GM18907 (cell line): ENCODE measurements around the gene GABARAPL2.

ENCODE experiments used
- ATAC-seq: cut with Tn5 transposase; IDR thresholded peaks from one replicate; pipeline ENCODE4 v1.9.1; 2021; ENCODE audit warnings: mild to moderate bottlenecking, moderate library complexity; ENCODE audit not compliant: unreplicated experiment

Gene GABARAPL2

DNA sequence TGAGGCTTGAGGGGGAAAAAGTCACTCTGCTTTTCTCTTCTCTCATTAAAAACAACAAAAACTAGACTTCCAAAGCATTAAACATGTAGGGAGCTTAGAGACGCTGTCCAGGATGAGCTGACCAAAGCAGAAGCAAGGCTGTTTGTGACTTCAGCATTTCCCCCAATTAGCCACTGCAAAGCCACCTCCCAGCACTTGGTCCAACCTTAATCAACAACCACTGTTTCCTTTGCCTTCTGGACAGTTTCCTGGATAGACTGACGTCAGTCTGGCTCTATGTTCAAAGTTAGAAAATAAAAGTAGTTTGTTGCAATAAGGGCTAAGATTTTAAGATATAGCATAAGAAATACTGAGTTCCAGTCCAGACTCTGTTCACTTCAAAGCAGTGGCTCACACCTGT, 13.2 kb upstream of the GABARAPL2 start:
- no peak for ATAC-seq

DNA sequence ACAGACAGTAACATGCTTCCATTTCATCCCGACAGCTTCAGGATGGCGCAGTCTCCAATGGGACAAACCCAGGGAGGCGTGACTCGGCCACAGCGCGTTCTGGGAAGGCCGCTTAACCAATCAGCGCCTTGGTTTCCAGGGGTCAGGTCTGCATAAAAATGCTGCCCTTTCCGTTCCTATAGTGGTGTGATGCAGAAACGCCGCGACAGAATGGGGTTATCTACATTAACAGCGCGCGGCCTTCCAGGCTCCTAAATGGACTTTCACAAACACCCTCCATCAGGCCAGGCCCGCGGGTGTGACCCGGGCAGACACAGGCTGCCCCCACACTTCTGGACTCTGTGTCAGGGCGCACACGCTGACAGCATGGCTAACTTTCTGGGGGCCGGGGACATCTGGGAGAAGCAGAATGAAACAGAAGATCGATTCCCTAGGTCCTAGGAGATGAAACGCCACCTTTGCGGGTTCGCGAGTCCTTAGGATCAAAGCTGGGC, 10.9 kb upstream of the GABARAPL2 start:
- peak; percentile 34 for ATAC-seq

GRCh38 chr16:75555707-75556430, 10.3 kb upstream of the GABARAPL2 start, which contains the start of gene TMEM231:
Gene TMEM231 (minus strand): TSS chr16:75556252. CDS start chr16:75556209, 43 bp downstream.
- peak; percentile 98 for ATAC-seq

GRCh38 chr16:75556431-75556950, 9.7 kb upstream of the GABARAPL2 start:
- ATAC-seq: no peak

GRCh38 chr16:75558846-75559401, 7.3 kb upstream of the GABARAPL2 start:
- no peak for ATAC-seq

- ATAC-seq: no peak
These were observed 6.4 kb upstream of the GABARAPL2 start for GRCh38 chr16:75559564-75560372.

GRCh38 chr16:75565640-75566039, 539 bp upstream of the GABARAPL2 start:
- ATAC-seq: peak; percentile 16

- peak; percentile 9 for ATAC-seq
These were observed 628 bp downstream of the GABARAPL2 start for GRCh38 chr16:75566758-75567255.

- ATAC-seq: no peak
These were observed 1.7 kb downstream of the GABARAPL2 start for GRCh38 chr16:75567911-75568310.

GRCh38 chr16:75570396-75571065, 4.4 kb downstream of the GABARAPL2 start:
- ATAC-seq: no peak

- ATAC-seq: no peak
These were observed 6.8 kb downstream of the GABARAPL2 start for GRCh38 chr16:75572864-75573542.

GRCh38 chr16:75573955-75574354, 7.8 kb downstream of the GABARAPL2 start:
- ATAC-seq: no peak

GRCh38 chr16:75575958-75576357, 9.8 kb downstream of the GABARAPL2 start:
- ATAC-seq: no peak

- ATAC-seq: peak; percentile 50
These were observed 10.2 kb downstream of the GABARAPL2 start for GRCh38 chr16:75576384-75576811.

DNA sequence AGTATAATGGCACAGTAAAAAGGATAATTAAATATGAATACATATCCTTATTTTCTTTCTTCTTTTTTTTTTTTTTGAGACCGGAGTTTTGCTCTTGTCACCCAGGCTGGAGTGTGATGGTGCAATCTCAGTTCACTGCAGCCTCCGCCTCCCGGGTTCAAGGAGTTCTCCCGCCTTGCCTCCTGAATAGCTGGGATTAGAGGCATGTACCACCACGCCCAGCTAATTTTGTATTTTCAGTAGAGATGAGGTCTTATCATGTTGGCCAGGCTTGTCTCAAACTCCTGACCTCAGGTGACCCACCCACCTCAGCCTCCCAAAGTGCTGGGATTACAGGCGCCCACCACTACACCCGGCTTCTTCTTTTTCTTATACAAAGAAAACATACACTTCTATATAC, 12.0 kb downstream of the GABARAPL2 start:
- no peak for ATAC-seq

GRCh38 chr16:75578725-75579124, 12.5 kb downstream of the GABARAPL2 start:
- no peak for ATAC-seq

DNA sequence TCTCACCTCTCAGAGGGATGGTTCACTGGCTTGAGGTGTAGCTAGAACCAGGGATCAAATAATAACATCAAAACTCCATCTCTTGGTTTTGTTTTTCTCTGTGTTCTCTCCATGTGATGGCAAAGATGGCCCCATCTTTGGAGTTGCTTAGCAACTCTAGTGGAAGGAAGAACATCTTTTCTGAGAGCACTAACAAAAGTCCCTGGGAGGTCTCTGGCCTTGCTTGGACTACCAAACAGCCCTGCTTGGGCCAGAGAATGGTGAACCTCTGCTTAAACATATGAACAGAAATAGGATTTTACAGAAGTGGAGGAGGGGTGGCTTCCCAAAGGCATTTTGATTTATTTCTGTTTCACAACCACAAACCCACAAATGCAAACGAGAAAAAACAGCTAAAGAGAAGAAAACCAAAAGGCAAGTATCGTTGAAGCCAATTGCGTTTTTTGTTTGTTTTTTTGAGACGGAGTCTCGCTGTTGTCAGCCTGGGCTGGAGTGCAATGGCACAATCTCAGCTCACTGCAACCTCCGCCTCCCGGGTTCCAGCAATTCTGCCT, 13.2 kb downstream of the GABARAPL2 start:
- no peak for ATAC-seq

DNA sequence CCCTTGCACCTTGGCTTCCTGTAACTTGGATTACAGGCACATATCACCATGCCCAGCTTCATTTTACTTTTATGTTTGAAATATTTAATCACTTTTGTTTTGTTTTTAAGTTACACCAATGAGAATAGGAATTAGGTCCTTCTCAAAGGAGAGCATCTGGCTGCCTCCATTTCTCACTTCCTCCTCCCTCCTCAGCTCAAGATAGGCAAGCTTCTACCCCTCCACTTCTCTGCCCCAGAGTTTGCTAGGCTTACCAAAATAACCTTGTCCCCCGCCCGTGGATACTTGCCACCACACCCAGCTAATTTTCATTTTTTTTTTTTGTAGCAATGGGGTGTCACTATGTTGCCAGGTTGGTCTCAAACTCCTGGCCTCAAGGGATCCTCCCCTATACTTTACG, 17.9 kb downstream of the GABARAPL2 start:
- ATAC-seq: peak; percentile 63

DNA sequence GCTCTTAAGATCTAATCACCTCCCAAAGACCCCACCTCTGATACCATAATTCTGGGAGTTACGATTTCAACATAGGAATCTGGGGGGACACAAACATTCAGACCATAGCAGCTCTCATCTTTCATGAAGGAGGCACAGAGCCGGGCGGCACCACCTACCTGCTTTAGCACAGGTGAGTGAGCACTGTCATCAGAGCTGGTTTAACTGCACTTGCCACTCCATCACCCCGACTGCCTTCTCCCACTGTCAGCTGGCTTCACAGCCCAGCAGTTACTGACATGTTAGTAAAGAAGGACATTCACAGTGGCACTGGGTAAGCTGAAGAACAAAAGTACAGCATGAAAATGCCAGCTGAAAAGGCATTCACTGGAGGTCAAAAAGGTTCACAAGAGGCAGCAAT, 22.5 kb downstream of the GABARAPL2 start:
- no peak for ATAC-seq

- ATAC-seq: no peak
These were observed 23.1 kb downstream of the GABARAPL2 start for GRCh38 chr16:75589306-75589705.
